GM20431 (cell line): ENCODE results near the gene NUDT14.

ENCODE experiments used
- in situ Hi-C: fragments of 300-500 bp; cut with MseI, MboI; formaldehyde crosslinking; loops from one replicate; pipeline ENCODE4 v1.15.0; 2020; ENCODE audit warnings: low sequenced_read_pairs; ENCODE audit not compliant: unreplicated experiment

NUDT14 gene

GRCh38 chr14:105151838-105152793 lies 29.0 kb downstream of the NUDT14 start:
- in situ Hi-C loops: no loop called here

- in situ Hi-C loops: no loop called here
Observed at GRCh38 chr14:105151084-105151837, 29.9 kb downstream of the NUDT14 start.

- in situ Hi-C loops: no loop called here
Observed at GRCh38 chr14:105150368-105151083, 30.6 kb downstream of the NUDT14 start.

GRCh38 chr14:105150026-105150367 lies 31.1 kb downstream of the NUDT14 start:
- in situ Hi-C loops: no loop called here

GRCh38 chr14:105149146-105149781 lies 31.8 kb downstream of the NUDT14 start:
- in situ Hi-C loops: no loop called here

GRCh38 chr14:105148604-105149145 lies 32.4 kb downstream of the NUDT14 start:
- in situ Hi-C loops: no loop called here

- in situ Hi-C loops: no loop called here
Observed at GRCh38 chr14:105147671-105148603, 33.2 kb downstream of the NUDT14 start.

- in situ Hi-C loops: no loop called here
Observed at GRCh38 chr14:105146976-105147635, 34.0 kb downstream of the NUDT14 start.

GRCh38 chr14:105146181-105146975 lies 34.7 kb downstream of the NUDT14 start:
- in situ Hi-C loops: no loop called here

- in situ Hi-C loops: no loop called here
Observed at GRCh38 chr14:105145381-105146180, 35.5 kb downstream of the NUDT14 start.

- in situ Hi-C loops: no loop called here
Observed at GRCh38 chr14:105144666-105145380, 36.3 kb downstream of the NUDT14 start.

- in situ Hi-C loops: no loop called here
Observed at GRCh38 chr14:105144026-105144665, 37.0 kb downstream of the NUDT14 start.

GRCh38 chr14:105143451-105144025 lies 37.6 kb downstream of the NUDT14 start:
- in situ Hi-C loops: no loop called here

GRCh38 chr14:105142651-105143450 lies 38.3 kb downstream of the NUDT14 start:
- in situ Hi-C loops: no loop called here
